NCI-H1092 (cell line): ENCODE results near the gene CD2.
A peak's percentile ranks its signal among the peaks of the same experiment; 100 is the strongest.

ENCODE experiments used
- DNase-seq: peaks from one replicate; lab custom pipeline; 2025; lab: John Stamatoyannopoulos, UW

The CD2 gene

GRCh38 chr1:116777831-116778830 is 23.9 kb downstream of the CD2 start:
- DNase-seq, result no peak

- DNase-seq, result no peak
Measured at GRCh38 chr1:116781034-116781433, 26.8 kb downstream of the CD2 start.

GRCh38 chr1:116785006-116785405 is 30.8 kb downstream of the CD2 start:
- no peak for DNase-seq

- DNase-seq, result no peak
Measured at GRCh38 chr1:116786049-116786448, 31.8 kb downstream of the CD2 start.

GRCh38 chr1:116791727-116792126 is 37.5 kb downstream of the CD2 start:
- no peak for DNase-seq

- DNase-seq, result no peak
Measured at GRCh38 chr1:116793357-116793935, 39.2 kb downstream of the CD2 start.

GRCh38 chr1:116794371-116794770 is 40.1 kb downstream of the CD2 start:
- no peak for DNase-seq

GRCh38 chr1:116794804-116795481 is 40.7 kb downstream of the CD2 start:
- DNase-seq, result no peak

- DNase-seq, result no peak
Measured at GRCh38 chr1:116795482-116795829, 41.2 kb downstream of the CD2 start.

GRCh38 chr1:116804736-116805135 is 50.5 kb downstream of the CD2 start:
- no peak for DNase-seq

GRCh38 chr1:116805398-116805797 is 51.2 kb downstream of the CD2 start:
- no peak for DNase-seq

GRCh38 chr1:116806245-116806644 is 52.0 kb downstream of the CD2 start:
- DNase-seq, result no peak

- DNase-seq, result no peak
Measured at GRCh38 chr1:116806671-116807070, 52.4 kb downstream of the CD2 start.

GRCh38 chr1:116807394-116808199 is 53.4 kb downstream of the CD2 start:
- DNase-seq, result peak; percentile 38

GRCh38 chr1:116808200-116808847 is 54.1 kb downstream of the CD2 start:
- DNase-seq, result no peak

- DNase-seq, result no peak
Measured at GRCh38 chr1:116808848-116809508, 54.7 kb downstream of the CD2 start.

GRCh38 chr1:116811321-116811720 is 57.1 kb downstream of the CD2 start:
- DNase-seq, result no peak

GRCh38 chr1:116814926-116815723 is 60.9 kb downstream of the CD2 start:
- no peak for DNase-seq

GRCh38 chr1:116817582-116818064 is 63.4 kb downstream of the CD2 start:
- DNase-seq, result no peak
